Neural cell (in vitro differentiated cells): ENCODE results near the gene CIB4. TPM values are rescaled to one million over a fixed set of nuclear protein-coding genes. Genes with fewer than 3 reads are reported as not detected.

Experiments used
- H2AFZ ChIP-seq: fragments of 200-600, 300-800 bp; sonication (generic), shearing (Covaris generic); 2 replicates; pipeline ENCODE4 v1.6.0; 2014; ENCODE audit warnings: low read depth, mild to moderate bottlenecking, antibody characterized with exemption, low read length, moderate library complexity
- H3F3A ChIP-seq: fragments of 200-600 bp; shearing (Covaris generic); 2 replicates; pipeline ENCODE4 v1.6.1; 2016; ENCODE audit warnings: mild to moderate bottlenecking, moderate library complexity, mixed read lengths, antibody characterized with exemption, low read length; ENCODE audit not compliant: insufficient read depth, poor library complexity, severe bottlenecking
- H3K27ac ChIP-seq: fragments of 200-600, 300-800 bp; sonication (generic), shearing (Covaris generic); 2 replicates; pipeline ENCODE4 v1.5.1; 2014; ENCODE audit warnings: mild to moderate bottlenecking, low read length, moderate library complexity
- H3K27me3 ChIP-seq: fragments of 300-800, 200-600 bp; sonication (generic), shearing (Covaris generic); 2 replicates; pipeline ENCODE4 v1.6.0; 2014; ENCODE audit warnings: mild to moderate bottlenecking, low read depth, low read length, moderate library complexity; ENCODE audit not compliant: insufficient read depth
- H3K36me3 ChIP-seq: fragments of 300-800, 200-600 bp; sonication (generic), shearing (Covaris generic); 2 replicates; pipeline ENCODE4 v1.5.1; 2014; ENCODE audit warnings: mild to moderate bottlenecking, antibody characterized with exemption, low read length, moderate library complexity; ENCODE audit not compliant: insufficient read depth
- H3K4me2 ChIP-seq: fragments of 300-800, 200-600 bp; sonication (generic), shearing (Covaris generic); 2 replicates; pipeline ENCODE4 v1.6.0; 2014; ENCODE audit warnings: mild to moderate bottlenecking, low read length
- H3K4me3 ChIP-seq: fragments of 300-800, 200-600 bp; sonication (generic), shearing (Covaris generic); 2 replicates; pipeline ENCODE4 v1.5.1; 2014; ENCODE audit warnings: mild to moderate bottlenecking, low read length, moderate library complexity
- H3K79me2 ChIP-seq: fragments of 200-600 bp; shearing (Covaris generic); replicated peaks from 2 replicates; pipeline ENCODE4 v1.6.0; 2014; ENCODE audit warnings: mild to moderate bottlenecking, low read length, moderate library complexity; ENCODE audit not compliant: insufficient read depth
- H3K9ac ChIP-seq: fragments of 300-800, 200-600 bp; sonication (generic), shearing (Covaris generic); 2 replicates; pipeline ENCODE4 v1.6.1; 2016; ENCODE audit warnings: mild to moderate bottlenecking, low read length, mixed read lengths
- H3K9me2 ChIP-seq: fragments of 200-600 bp; shearing (Covaris generic); 2 replicates; pipeline ENCODE4 v1.6.1; 2016; ENCODE audit warnings: mild to moderate bottlenecking, low read length, mixed read lengths; ENCODE audit not compliant: insufficient read depth
- H3K9me3 ChIP-seq: fragments of 200-600, 300-800 bp; sonication (generic), shearing (Covaris generic); 2 replicates; pipeline ENCODE4 v1.6.1; 2016; ENCODE audit warnings: mild to moderate bottlenecking, mixed run types, low read length, moderate library complexity, mixed read lengths
- H4K20me1 ChIP-seq: fragments of 200-600 bp; shearing (Covaris generic); 2 replicates; pipeline ENCODE4 v1.6.1; 2016; ENCODE audit warnings: mild to moderate bottlenecking, mixed run types; ENCODE audit not compliant: insufficient read depth
- CTCF ChIP-seq: fragments of 450-650 bp; IDR thresholded peaks from 2 replicates; pipeline ENCODE4 v1.5.1; 2014; ENCODE audit warnings: antibody characterized with exemption, mild to moderate bottlenecking, moderate library complexity; ENCODE audit not compliant: poor library complexity, severe bottlenecking
- EP300 ChIP-seq: fragments of 450-650 bp; conservative IDR thresholded peaks from 2 replicates; pipeline ENCODE4 v1.6.1; 2014; ENCODE audit warnings: antibody characterized with exemption, mild to moderate bottlenecking, moderate library complexity; ENCODE audit not compliant: poor library complexity, severe bottlenecking
- EZH2 ChIP-seq: fragments of 200-600, 300-800 bp; shearing (Covaris generic), sonication (generic); IDR thresholded peaks from 2 replicates; pipeline ENCODE4 v1.6.1; 2014; ENCODE audit warnings: antibody characterized with exemption, low read length, borderline replicate concordance, mild to moderate bottlenecking; ENCODE audit not compliant: insufficient read depth, poor library complexity, severe bottlenecking
- MXI1 ChIP-seq: fragments of 450-650 bp; conservative IDR thresholded peaks from 2 replicates; pipeline ENCODE4 v1.6.1; 2014; ENCODE audit warnings: antibody characterized with exemption, mild to moderate bottlenecking; ENCODE audit not compliant: poor library complexity, severe bottlenecking
- POLR2AphosphoS5 ChIP-seq: IDR thresholded peaks from 2 replicates; pipeline ENCODE4 v1.6.1; 2012
- RAD21 ChIP-seq: fragments of 450-650 bp; conservative IDR thresholded peaks from 2 replicates; pipeline ENCODE4 v1.6.1; 2014; ENCODE audit warnings: antibody characterized with exemption, mild to moderate bottlenecking, moderate library complexity
- REST ChIP-seq: IDR thresholded peaks from 2 replicates; pipeline ENCODE4 v1.6.1; 2012; ENCODE audit warnings: borderline replicate concordance
- SMC3 ChIP-seq: fragments of 450-650 bp; conservative IDR thresholded peaks from 2 replicates; pipeline ENCODE4 v1.6.1; 2014; ENCODE audit warnings: antibody characterized with exemption, mild to moderate bottlenecking, moderate library complexity; ENCODE audit not compliant: poor library complexity
- TAF1 ChIP-seq: IDR thresholded peaks from 2 replicates; pipeline ENCODE4 v1.6.1; 2012; ENCODE audit warnings: low read depth
- polyA plus RNA-seq: library from polyadenylated mRNA; depleted of rRNA; stranded (reverse); fragments of >200 nt; gene quantifications from 2 replicates; pipeline ENCODE4 v1.2.3, GENCODE V29; 2014

CIB4 gene
- polyA plus RNA-seq, 1 donor from 2014 or later = not detected

GRCh38 chr2:26598996-26599373 lies 42.2 kb downstream of the CIB4 start:
- Histone ChIP-seq H3K27ac (no peak overlapping the region), H3K4me3 (no peak overlapping the region), H4K20me1 (no peaks in the 10 kb centered on the region), H3K79me2 (no peaks in the 10 kb centered on the region), H3K9ac (no peak overlapping the region), H3K27me3 (no peaks in the 10 kb centered on the region), H2AFZ (no peak overlapping the region), H3K9me2 (no peaks in the 10 kb centered on the region), H3K9me3 (no peaks in the 10 kb centered on the region), H3F3A (peaks cover 4% of the 10 kb centered on the region), H3K4me2 (no peak overlapping the region), H3K36me3 (no peaks in the 10 kb centered on the region)
- TF ChIP-seq POLR2AphosphoS5 (peak; percentile 58), CTCF (no peak)

- Histone ChIP-seq H3K4me3 (no peak overlapping the region), H3K9me2 (no peaks in the 10 kb centered on the region), H3K36me3 (no peaks in the 10 kb centered on the region)
Measured at GRCh38 chr2:26598336-26598995, 42.7 kb downstream of the CIB4 start.

More at GRCh38 chr2:26598336-26598995, 42.7 kb downstream of the CIB4 start:
- no peaks in the 10 kb centered on the region for H3K9me3 ChIP-seq
- no peaks in the 10 kb centered on the region for H3K79me2 ChIP-seq
- no peak overlapping the region for H3K4me2 ChIP-seq
- no peaks in the 10 kb centered on the region for H4K20me1 ChIP-seq
- H3K27ac ChIP-seq = no peak overlapping the region
- no peak overlapping the region for H3K9ac ChIP-seq
- H3K27me3 ChIP-seq = no peaks in the 10 kb centered on the region
- no peak overlapping the region for H2AFZ ChIP-seq
- TF ChIP-seq POLR2AphosphoS5 = no peak
- no peak for TF ChIP-seq MXI1
- no peak for TF ChIP-seq SMC3
- no peak for TF ChIP-seq TAF1
- TF ChIP-seq EZH2 = no peak
- no peak for TF ChIP-seq RAD21
- no peak for TF ChIP-seq REST
- no peak for TF ChIP-seq EP300
- no peak for TF ChIP-seq CTCF
- peaks cover 4% of the 10 kb centered on the region for H3F3A ChIP-seq
